Sigmoid colon (tissue), 3 donors: ENCODE results near the gene IL3RA.

ENCODE experiments used
- CTCF ChIP-seq, 4 experiments: fragments of 450-650 bp in 3 of 4; fragments of 200-600 bp in 1 of 4; IDR thresholded peaks; one replicate each; pipeline ENCODE4 v1.5.1; 2016 to 2019; ENCODE audit warnings: antibody characterized with exemption in 4 of 4, mild to moderate bottlenecking in 3 of 4, moderate library complexity in 2 of 4
- POLR2A ChIP-seq, 2 donors: fragments of 450-650 bp; IDR thresholded peaks; one replicate each; pipeline ENCODE4 v1.6.1; 2016; ENCODE audit warnings: antibody characterized with exemption in 2 of 2, mild to moderate bottlenecking in 2 of 2, moderate library complexity in 2 of 2

GRCh38 chrX:1416327-1416784 is 79.8 kb downstream of the IL3RA start:
- TF ChIP-seq CTCF (IDR thresholded peaks at IDR 0.05) (no peak), POLR2A (IDR thresholded peaks at IDR 0.05) (no peak)
